Uterus (tissue), 2 donors: ENCODE data around the gene CDK12.

ENCODE experiments used
- CTCF ChIP-seq, 4 experiments: fragments of 200-600 bp in 2 of 4; fragments of 450-650 bp in 2 of 4; sonication (generic) in 2 of 4; IDR thresholded peaks; one replicate each; pipeline ENCODE4 v1.5.1; 2016 to 2019; ENCODE audit warnings: antibody characterized with exemption in 4 of 4, mild to moderate bottlenecking in 2 of 4, moderate library complexity in 1 of 4
- POLR2A ChIP-seq, 2 donors: fragments of 450-650 bp; IDR thresholded peaks; one replicate each; pipeline ENCODE4 v1.6.1; 2016; ENCODE audit warnings: antibody characterized with exemption in 2 of 2, mild to moderate bottlenecking in 1 of 2, moderate library complexity in 1 of 2

GRCh38 chr17:39416141-39416540 lies 45.1 kb upstream of the CDK12 start:
- no peak for TF ChIP-seq CTCF (IDR thresholded peaks at IDR 0.05)
- TF ChIP-seq POLR2A (IDR thresholded peaks at IDR 0.05): no peak
